Measurements from ENCODE around the gene RASGRP2.
"Not testable (repeated sequence)": the region's sequence is repeated elsewhere in the genome, so short reads cannot be mapped to it uniquely, and the experiment has no call there.

RASGRP2 gene

DNA sequence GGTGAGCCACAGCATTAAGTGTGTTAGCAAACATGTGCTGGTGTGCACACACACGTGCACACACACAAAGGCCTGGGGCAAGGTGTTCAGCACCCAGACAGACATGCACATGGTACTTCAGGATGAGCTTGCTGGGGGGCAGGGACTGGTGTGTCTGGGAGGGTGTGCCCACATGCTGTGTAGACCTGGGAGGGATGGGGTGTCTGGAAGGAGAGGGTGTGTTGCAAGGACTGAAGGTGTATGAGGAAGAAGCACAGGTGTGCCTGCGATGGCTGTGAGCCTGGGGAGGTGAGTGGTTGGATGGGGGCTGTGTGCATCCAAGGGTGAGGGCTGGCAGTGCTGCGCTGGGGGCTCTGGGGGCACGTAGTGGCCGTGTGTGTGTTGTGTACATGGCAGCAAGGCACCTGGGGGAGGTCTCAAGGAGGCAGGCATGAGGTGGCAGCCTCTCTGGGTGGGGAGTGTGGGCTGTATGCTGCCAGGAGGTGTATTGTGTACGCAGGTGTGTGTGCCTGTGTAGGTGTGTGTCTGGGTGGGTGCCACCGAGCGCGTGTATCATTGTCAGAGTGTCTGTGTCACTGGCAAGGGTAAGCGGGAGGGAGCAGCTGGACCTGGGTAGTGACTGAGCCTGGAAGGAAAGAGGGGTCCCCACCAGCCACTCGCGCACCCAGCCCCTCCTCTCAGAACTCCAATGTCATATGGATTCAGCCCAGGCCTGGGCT is 23.1 kb downstream of the RASGRP2 start:
- DNase-seq (ENCODE audit: low read depth in 2 of 2), result no peak

DNA sequence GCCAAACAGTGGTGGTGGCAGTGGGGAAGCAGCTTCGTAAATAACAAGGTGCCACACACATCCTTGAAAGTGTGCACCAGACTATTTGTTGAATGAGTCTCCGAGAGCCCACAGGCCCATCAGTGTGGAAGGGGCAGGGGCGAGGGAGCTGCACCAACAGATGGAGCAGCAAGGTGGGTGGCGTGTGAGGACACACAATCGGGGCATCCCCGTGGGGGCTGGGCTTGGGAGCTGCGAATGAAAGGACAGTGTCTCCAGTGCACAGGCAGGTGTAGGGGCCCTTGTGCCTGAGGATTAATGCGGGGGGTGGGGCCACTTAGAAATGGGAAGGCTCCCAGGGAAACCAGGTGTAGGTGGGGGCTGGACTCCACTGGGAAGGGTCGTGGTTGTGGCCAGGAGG is 23.8 kb downstream of the RASGRP2 start:
- DNase-seq (ENCODE audit: low read depth in 2 of 2), result no peak

DNA sequence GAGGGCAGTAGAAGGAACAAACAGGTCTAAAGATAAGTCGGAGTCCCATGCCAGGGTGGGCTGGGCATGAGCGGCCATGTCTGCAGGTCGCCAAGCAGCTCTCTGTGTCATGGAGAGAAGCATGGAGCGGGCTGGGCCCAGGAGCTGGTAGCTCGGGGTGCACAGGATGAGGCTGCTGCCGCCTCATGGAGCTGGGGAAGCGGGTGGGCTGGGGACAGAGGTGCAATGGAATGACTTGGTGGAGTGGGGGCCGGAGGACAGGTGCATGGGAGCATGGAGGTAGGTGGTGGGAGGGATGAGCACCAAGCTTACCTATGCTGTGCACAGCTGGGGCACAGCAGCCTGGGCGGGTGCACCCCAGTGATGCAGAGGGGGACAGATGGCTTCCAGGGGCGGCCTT is 24.5 kb downstream of the RASGRP2 start:
- DNase-seq (ENCODE audit: low read depth in 2 of 2), result no peak

DNA sequence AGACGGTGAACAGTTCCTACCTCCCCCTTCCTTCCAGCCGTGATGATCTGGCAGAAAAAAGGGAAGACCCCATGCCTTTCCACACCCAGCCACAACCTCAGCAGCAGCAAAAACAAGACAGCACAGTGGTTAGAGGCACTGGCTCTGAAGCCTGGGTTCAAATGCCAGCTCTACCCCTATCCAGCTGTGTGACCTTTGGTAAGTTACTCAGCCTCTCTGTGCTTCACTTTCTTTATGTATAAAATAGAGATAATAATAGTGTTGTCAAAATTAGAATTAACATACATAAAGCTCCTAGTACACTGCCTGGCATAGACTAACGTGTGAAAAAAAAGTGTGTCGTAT is 25.2 kb downstream of the RASGRP2 start:
- no peak for DNase-seq (ENCODE audit: low read depth in 2 of 2)

DNA sequence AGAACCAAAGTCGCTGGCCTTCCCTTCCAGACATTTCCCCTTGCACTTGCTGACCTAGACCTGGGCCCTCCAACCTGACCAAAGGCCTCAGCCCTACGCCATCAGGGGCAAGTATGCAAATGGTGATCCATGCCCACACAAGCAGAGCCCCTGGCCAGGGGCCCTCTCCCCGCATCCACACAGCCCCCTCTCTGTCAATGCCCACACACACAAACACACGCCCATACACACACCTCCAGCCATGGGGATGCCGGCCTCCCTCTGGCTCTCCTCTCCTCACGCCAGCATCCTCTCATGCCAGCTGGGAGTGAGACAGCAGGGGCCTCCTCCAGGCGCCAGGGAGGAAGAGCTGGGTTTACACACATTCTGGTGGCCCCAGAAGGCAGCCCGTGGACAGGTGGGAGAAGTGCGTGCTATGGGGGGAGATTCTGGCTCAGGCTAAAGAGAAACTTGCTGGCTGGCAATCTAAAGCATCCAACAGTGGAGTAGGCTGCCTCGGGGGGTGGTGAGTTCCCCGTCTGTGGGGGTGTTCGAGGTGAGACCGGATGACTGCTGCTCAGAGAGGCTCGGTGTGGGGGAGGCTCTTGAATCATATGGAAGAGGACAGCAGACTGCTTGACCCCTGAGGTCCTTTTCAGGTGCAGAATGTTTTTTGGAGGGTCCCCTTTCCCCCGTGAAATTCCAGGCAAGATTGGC is 25.7 kb downstream of the RASGRP2 start:
- DNase-seq (ENCODE audit: low read depth in 2 of 2), result no peak

DNA sequence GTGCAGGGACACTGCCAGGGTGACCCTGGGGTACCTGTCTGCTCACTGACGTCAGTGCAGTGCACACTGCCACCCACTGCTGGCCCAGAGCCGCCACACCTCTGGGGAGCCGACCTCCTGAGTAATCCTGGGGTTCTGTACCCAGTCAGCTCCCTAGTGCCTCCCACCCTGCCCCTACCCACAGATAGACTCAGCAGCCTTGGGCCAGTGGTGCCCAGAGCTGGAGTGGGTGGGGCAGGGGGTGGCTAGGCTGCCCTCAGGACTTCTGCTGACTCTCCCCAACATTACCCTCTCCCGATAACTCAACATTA is 26.7 kb downstream of the RASGRP2 start:
- no peak for DNase-seq (ENCODE audit: low read depth in 2 of 2)

DNA sequence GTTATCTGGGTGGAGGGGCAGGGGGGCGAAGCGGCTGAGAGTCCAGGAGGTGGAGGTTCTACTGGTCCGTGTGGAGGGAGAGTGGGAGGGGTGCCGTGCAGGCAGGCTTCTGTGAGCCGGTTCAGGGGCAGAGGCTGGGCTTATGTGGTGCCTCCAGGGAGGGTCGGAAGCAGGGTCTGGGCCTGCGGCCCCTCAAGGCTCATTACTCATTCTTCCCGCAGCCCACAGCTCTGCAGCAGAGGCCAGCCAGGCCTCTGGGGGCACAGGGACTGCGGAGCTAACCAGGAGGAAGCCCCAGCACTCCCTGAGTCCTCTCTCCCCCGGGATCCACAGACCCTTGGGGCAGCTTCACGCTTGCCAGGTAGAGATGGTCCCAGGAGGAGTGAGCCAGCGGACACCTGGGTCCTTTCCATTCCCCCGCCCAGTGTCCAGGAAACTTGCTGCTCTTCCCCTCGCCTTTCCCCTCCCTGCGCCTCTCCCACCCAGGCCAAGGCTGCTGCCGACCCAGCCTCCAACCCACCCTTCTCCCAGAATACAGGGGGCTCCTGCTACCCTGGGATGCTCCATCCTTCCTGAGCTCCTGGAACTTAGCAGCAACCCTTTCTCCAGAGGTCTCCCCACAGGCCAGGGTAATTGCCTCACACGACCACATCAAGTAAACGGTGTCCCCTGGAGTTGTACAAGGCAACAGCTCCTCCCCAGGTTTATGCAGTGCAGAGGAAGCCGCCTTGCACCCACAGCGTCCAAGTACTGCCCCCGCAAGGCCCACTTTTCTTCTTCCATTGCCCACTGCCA is 27.3 kb downstream of the RASGRP2 start:
- no peak for DNase-seq (ENCODE audit: low read depth in 2 of 2)

DNA sequence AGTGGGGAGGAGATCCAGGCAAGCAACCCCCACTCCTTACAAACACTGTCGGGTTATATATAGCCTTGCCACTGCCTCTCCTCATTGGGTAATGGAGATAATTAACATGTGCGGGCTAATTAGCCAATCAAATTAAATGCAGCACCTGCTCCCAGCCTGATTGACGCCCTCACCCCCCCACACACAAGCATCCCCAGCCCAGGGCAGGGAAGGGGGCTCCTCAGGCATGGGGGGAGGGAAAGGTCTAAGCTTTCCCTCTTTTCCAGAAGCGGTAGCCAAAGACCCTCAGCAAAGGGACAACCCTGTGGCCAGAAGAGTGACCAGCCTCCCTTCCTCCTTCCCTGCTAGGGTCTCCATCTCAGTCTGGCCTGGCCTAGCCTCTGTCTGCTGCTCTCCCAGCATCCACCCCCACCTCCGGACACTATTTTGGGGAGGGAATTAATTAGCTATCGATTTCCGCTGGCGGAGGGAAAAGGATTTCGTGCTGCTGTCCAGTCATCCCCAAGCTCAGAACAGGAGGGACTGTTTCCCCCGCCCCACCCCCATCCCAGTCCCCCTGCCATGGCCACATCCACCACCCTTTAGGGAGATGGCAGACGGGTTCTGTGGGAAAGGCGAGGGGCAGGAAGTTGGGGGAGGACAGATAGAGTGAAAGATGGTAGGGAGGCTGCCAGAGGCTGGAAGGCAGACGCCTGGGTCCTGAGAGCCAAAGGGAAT is 28.0 kb downstream of the RASGRP2 start:
- DNase-seq (ENCODE audit: low read depth in 2 of 2), result no peak

DNA sequence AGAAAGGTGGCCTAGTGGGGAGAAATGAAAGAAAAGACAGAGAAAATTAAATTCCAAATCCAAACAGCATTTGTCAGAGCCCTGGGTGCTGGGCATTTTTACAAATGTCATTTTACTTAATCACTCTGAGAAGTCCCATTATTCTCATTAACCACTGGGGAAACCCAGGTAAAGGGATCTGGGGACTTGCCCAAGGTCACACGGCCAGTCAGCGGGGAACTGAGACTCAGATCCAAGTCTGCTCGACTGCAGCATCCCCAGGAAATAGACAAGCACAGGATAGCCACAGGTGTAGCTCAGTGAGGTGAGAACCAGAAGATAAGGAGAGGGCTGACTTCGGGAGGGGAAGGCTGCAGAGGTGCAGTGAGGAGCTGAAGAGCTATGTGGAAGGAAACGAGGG is 28.8 kb downstream of the RASGRP2 start:
- no peak for DNase-seq (ENCODE audit: low read depth in 2 of 2)

DNA sequence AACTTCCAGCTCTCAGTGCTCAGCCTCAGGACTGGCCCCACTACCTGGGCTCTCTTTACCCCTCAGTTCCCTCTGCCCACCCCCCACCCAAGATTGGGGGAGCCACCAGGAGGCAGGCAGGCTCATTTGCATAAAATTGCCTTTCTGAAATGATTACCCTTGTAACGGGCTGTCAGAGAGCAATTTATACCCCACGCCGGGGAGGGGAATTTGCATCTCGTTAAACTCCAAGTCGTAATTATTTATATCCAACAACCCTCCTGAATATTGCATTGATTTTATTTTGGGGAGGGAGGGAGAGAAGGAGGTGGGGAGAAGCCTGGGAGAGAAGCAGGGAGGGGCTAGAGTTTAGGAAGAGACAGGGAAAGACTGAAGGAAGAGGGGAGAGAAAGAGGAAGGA is 29.3 kb downstream of the RASGRP2 start:
- DNase-seq (ENCODE audit: low read depth in 2 of 2), result no peak

DNA sequence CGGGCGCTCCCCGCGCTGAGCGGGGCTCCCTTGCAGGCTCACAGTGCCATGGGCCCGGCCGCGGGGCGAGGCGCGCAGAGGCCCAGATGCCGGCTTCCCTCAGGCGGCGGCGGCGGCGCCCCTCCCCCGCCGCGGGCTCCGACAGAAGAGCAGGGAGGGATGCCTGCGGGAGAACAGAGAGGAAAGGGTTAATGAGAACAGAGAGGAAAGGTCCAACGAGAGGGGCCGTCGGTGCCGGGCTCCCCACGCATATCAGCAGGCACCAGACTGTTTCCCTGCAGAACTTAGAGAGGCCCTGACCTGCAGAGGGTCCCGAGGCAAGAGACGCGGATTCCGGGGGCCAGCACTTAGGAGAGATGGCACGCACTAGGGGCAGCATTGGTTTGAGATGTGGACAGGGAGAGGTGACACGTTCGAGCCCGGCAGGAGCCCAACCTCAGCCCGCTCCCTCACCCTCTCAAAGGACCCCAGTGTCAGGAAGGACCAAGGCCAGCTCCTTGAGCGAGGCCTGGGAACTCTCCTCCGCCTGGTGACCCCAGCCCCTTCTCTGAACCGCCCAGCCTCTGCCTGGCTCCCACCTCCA is 30.1 kb downstream of the RASGRP2 start:
- no peak for DNase-seq (ENCODE audit: low read depth in 2 of 2)

DNA sequence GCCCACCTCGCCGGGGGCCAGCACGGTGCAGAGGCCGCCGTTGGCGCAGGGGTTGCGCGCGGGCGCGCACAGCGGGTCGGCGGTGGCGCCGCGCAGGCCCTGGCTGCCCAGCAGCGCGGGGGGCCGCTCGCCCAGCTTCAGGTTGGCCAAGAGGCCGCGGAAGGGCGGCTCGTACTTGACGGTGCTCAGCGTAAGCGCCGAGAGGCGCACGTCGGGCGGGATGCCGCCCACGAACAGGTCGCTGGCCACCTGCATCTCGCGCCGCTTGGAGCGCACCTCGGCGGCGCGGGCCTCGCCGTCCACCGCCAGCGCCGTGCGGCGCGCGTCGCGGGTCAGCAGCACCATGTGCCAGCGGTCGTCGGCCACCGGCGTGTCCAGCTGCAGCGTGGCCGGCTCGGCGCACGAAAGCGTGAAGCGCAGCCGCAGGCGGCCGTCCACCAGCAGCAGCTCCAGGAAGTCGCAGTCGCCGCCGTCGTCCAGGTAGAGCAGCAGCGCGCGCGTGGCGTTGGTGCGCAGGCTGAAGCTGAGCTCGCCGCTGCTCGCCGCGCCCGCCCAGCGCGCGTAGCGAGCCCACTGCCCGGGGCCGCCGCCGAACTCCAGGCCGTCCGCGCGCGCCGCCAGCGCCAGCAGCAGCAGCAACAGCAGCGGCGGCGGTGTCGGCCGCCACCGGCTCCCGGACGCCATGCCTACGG is 30.8 kb downstream of the RASGRP2 start:
- no peak for DNase-seq (ENCODE audit: low read depth in 2 of 2)

DNA sequence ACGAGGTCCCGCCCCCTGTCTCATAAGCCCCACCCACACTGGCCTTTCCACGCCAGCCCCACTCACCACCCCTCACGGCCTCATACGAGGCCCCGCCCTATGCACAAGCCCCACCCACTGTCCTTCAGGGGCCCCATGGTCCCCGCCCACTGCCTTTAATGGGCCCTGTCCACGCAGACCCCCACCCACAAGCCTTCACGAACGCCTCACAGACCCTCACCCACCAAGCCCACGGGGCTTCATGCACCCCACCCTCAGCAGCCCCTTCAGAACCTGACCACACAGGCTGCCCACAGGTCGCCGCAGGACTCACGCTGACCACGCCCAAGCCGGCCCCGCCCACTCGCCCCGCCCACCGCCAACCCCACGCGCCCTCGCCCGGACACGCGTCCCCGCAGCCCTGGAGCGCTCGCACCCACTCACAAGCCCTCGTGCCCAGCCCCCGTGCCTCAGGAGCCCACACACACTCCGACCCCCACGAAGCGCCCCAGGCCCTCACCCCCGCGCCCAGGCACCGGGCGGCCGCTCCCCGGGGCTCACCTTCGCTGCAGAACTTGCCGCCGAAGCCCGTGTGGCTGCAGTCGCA is 31.4 kb downstream of the RASGRP2 start:
- DNase-seq (ENCODE audit: low read depth in 2 of 2), result no peak

DNA sequence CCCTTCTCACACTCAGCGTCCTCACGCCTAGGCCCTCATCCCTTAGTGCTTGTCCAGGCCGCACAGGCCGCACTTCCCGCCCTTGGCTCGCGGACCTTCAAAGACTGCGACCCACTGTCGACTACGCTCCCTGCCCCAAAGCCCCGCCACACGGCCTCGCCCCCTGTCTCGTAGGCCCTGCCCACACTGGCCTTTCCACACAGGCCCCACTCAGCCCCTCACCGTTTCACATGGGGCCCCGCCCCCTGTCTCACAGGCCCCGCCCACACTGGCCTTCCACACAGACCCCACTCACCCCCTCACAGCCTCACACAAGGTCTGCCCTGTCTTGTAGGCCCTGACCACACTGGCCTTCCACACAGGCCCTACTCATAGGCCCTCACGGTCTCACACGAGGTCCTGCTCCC is 32.0 kb downstream of the RASGRP2 start:
- no peak for DNase-seq (ENCODE audit: low read depth in 2 of 2)

DNA sequence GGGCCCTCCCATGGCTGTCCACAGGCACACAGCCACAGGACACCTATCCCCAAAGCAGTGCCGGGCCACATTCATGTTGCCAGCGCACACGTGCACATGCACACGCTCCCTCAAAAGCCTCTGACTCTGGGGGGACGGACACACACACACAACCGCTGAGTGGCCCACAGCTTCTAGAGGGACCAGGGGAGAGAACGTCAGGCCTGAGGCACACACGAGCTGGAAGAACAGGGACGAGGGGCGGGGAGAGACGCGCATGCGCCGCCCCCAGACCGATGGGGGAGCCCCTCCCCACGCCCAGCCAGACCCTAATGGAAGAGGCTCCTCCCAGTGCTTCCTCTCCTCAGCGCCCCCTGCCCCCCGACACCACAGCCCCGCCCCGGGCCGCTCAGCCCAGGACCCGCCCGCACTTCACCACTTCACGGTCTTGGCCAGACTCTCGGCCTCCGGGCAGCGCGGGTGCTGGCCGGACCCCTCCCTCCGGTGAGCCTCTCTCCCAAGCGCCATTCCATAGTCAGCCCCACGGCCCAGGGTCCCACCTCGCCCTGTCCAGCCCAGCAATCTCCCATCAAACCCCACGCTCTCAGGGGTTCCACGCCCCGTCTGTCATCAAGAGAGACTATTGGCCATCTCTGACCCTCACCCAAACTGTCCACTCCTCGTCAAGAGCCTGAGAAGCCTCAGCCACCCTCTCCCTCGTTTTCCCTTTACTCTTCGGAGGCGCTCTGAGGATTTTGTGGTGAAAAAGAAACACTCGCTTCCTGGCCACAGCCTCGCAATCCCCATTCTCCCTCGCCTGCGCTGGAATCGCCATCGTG is 32.6 kb downstream of the RASGRP2 start:
- DNase-seq (ENCODE audit: low read depth in 2 of 2), result no peak

DNA sequence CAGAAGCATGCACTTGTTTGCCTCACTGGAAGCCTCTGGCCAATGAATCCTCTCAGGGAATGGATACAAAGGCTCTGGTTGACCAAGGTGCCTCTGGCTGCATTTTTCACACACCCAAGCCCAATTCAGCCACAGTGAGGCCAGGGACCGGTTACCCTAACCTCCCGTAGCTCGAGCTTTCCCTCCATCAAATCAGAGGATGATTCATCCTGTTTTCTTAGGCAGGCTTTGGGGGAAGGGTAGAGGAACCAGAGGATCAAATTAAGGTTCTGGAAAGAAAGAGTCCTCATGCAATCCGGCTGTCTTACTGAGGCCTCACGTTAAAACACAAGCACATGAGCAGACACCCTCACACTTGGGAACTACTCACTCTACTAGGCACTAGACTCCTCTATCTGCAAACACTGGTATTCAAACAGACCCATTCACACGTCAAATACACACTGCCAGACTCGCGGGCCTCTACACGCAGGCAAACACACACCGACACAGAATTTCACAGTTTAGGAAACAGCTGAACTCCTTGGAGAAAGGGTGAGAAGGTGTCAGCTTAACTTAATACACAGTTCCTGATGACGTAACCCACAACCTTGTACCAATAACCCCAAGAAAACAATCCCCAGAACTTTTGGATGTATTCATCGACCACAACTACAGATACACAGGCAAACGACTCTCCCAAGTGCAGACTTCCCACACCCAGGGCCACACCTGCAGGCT is 33.4 kb downstream of the RASGRP2 start:
- DNase-seq (ENCODE audit: low read depth in 2 of 2), result no peak

DNA sequence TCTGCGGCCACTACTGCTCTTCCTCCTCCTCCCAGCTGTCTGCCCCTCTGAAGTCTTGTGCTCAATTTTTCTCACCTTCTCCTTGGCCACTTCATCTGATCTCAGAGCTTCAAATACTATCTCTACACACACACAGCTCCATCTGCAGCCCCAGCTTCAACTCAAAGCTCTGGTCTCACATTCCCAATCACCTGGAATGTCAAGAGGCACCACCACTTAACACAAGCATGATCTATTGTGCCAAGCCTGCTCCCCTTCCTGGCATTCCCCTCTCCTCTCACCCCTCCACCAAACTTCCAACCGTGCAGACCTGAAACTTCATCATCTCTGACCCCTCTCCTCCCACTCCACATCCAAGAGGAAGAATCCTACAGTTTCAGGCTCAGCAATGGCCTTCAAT is 38.4 kb downstream of the RASGRP2 start:
- DNase-seq (ENCODE audit: low read depth in 2 of 2), result no peak

DNA sequence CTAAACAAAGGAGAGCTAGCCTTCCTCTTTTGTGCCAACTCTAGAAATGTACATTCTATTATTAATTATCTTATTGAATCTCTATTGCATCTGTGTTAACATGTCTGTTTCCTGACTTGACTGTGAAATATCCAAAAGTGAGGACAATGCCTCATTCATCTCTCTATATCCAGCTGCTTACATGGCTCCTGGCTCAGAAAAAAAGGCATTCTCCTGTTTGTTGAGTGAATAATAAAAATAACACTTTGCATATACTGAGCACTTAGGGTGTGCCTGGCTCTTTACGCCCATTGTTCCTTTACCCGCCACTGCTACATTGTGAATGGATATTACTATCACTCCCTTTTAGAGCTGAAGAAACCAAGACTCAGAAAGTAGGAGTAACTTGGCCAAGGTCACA is 40.9 kb downstream of the RASGRP2 start:
- no peak for DNase-seq (ENCODE audit: low read depth in 2 of 2)

DNA sequence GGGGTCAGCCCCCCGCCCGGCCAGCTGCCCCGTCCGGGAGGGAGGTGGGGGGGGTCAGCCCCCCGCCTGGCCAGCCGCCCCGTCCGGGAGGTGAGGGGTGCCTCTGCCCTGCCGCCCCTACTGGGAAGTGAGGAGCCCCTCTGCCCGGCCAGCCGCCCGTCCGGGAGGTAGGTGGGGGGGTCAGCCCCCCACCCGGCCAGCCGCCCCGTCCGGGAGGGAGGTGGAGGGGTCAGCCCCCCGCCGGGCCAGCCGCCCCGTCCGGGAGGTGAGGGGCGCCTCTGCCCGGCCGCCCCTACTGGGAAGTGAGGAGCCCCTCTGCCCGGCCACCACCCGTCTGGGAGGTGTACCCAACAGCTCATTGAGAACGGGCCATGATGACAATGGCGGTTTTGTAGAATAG is 42.0 kb downstream of the RASGRP2 start:
- not testable (repeated sequence) for DNase-seq (ENCODE audit: low read depth in 2 of 2)

DNA sequence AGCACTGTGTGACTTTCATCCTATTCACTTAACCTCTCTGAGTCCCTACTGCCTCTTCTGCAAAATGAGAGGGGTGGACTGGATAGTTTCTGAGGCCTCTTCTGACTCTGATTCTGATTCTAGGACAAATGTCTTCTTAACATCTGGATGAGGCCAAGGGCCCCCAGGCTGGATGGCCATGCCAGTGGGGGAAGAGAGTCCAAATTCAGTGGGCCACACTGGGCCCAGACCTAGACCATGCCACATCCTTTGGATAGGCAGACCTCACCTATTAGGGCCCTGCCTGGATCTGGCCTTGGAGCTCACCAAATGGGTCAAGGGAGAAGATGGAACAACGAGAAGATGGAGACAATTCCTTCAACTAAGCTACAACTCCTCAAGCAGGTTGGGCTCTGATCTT is 45.5 kb downstream of the RASGRP2 start:
- DNase-seq (ENCODE audit: low read depth in 2 of 2), result no peak

All from stimulated activated CD4-positive, alpha-beta T cell treated with anti-CD3 and anti-CD28 coated beads, Interleukin-4, amount 100 ng/mL, for 48 hours (primary cell).